HG02798 (cell line): ENCODE data around the gene CACNA1C.

ENCODE experiments used
- ATAC-seq: cut with Tn5 transposase; IDR thresholded peaks from one replicate; pipeline ENCODE4 v1.9.1; 2021; ENCODE audit warnings: mild to moderate bottlenecking; ENCODE audit not compliant: unreplicated experiment, poor library complexity

Gene CACNA1C

GRCh38 chr12:2414810-2415567 is 362.2 kb downstream of the CACNA1C start:
- no peak for ATAC-seq

DNA sequence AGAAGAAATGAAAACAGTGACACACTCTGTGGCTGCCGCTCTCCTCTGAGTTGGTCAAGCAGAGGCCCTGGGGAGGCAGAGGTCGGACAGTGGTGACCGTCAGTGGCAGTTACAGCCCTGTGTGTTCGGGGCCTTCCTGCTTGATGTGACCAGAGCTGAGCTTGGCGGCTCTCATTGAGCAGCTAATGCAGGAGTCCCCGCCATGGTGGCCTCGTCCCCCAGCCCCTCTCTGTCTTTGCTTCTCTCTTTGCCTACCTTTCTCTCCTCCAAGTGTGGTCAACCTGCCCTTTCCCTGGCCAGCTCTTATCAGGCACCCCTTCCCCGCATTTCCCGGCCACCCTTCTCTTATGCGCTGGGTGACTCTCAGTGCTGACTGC is 362.8 kb downstream of the CACNA1C start:
- no peak for ATAC-seq

DNA sequence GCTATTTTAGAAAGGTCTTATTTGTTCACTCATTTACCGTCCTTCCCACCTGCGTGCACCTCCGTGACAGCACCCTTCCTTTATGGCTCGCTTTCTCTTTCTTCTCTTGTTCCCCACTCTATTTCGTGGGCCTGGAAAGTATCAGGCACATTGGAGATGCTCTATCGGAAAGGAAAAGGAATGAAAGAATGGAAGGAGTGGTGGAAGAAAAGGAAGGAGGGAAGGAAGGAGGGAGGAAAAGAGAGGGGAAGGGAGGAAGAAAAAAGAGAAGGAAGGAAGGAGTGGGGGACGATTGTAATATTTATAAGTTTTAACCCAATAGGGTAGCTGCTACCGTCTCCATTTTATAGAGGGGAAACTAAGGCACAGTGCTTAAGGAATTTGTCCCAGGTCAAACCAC is 363.4 kb downstream of the CACNA1C start:
- ATAC-seq = no peak

- ATAC-seq = no peak
Measured at GRCh38 chr12:2417481-2418160, 364.8 kb downstream of the CACNA1C start.

DNA sequence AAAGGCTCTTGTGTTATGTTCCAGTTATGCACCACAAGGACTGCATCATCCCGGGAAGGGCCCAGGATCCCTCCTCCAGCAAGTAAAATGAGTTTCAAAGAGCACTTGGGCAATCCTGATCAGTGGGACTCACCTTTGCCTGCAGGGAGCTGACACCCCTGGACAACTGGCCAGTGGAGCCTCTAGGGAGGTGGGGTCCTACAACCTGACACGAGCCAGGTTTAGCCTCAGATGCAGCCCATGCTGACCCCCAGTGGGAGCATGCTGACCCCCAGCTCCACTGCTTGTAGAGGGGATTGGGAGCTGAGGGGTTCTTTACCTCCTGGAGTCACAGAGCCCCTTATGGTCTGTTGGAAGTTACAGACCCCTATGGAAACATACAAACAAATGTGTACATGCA is 365.8 kb downstream of the CACNA1C start:
- no peak for ATAC-seq

GRCh38 chr12:2422591-2422990 is 369.8 kb downstream of the CACNA1C start:
- ATAC-seq = no peak

DNA sequence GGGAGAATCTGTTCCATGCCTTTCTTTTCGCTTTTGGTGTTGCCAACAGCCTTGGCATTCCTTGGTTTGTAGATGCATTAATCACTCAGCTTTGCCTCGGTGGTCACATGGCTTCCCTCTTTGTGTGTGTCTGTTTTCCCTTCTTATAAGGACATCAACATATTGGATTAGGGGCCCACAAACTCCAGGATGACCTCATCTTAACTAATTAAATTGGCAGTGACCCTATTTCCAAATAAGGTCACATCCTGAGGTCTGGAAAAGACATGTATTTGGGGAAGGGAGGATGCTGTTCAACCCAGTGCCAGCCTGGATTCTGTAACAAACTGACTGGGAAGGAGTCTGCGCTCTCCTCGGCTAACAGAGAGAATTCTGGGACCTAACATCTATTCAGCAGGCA is 376.2 kb downstream of the CACNA1C start:
- no peak for ATAC-seq

- no peak for ATAC-seq
Measured at GRCh38 chr12:2431810-2432209, 379.0 kb downstream of the CACNA1C start.

- ATAC-seq = no peak
Measured at GRCh38 chr12:2432856-2433255, 380.1 kb downstream of the CACNA1C start.

DNA sequence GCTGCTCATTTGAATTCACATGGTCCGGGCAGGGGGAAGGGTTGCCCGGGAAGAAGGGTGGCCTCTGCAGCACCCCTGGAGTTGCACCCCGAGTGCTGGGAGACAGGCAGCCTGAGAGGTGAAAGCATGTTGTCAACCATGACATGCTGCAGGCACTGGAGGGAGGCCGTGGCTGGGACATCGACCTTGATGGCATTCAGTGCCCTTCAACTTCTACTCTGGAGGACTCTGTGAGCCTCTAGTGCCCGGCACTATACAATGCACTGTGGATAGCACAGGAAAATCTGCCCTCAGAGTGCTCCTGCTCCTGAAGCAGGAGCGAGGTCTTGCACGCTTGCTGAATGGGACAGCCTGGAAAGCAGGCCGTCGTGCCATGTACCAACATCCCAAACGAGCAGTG is 382.7 kb downstream of the CACNA1C start:
- ATAC-seq = no peak

DNA sequence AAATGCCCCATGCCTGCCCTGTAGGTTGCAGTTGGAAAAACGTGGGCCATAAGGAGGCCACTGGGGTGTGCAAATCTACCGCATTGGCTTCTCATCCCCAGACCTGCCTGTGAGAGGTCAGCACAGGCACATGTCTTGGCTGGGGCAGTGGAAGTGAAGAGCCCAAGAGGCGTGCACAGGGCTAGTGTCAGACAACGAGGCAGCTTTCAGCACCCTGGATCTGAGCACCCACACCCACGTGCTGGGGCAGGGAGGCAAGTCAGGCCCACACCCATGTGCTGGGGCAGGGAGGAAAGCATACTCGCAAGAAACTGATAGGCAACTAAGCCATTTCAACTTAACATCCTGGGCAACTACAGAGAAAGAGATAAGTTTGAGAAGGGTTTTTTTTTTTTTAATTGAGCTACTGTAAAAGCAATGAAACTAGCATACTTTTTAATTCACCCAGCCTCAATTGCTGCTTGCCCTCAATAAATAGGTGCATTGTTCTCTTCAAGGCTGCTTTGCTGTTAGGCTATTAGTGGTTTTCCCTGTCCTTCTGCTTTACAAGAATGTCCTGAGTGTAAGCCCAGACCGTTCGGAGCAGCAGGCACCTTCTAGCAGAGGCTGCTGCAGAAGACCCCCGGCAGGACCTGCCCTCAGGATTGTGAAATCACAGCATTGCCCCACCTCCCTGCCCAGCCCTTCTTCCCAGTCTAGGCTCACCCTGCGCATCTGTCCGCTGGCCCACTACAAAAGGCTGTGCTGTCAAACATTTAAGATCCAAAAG is 386.7 kb downstream of the CACNA1C start:
- no peak for ATAC-seq

DNA sequence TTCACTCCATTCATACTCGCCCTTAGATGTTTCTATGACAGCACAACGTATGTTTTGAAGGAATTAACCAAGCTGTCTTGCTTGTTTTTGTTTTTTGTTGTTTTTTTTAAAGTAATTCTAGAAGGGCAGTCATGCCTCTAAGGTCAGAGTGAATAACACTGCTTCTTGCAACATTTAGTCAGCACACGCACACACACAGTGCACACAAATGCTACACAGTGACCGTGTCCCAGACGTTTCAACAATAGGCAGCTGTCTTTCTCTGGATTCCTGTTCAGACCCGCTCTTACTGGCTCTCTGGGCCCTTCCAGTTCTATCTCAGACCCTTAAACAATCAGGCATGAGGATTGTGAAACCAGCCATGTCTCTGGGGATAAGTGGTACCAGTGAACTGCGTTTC is 391.0 kb downstream of the CACNA1C start:
- no peak for ATAC-seq

GRCh38 chr12:2445968-2446367 is 393.2 kb downstream of the CACNA1C start:
- ATAC-seq = no peak

DNA sequence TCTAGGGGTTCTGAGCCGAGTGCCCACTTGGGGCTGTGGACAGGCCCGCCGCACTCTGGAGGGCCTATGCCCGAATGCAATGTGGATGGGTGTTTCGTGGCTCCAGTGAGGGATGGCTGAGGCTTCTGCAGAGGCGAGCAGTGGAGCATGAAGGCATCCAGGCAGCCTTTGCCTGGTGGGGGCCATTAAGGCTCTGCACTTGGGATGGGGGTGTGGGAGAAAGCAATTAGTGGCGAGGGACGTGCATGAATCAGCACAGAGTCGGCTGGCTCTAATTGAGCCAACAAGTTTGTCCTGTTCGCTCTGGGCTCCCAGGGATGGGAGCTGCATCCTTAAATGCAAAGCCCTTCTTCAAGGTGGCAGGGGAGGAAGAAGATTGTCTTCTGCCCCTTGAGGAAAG is 395.1 kb downstream of the CACNA1C start:
- no peak for ATAC-seq

DNA sequence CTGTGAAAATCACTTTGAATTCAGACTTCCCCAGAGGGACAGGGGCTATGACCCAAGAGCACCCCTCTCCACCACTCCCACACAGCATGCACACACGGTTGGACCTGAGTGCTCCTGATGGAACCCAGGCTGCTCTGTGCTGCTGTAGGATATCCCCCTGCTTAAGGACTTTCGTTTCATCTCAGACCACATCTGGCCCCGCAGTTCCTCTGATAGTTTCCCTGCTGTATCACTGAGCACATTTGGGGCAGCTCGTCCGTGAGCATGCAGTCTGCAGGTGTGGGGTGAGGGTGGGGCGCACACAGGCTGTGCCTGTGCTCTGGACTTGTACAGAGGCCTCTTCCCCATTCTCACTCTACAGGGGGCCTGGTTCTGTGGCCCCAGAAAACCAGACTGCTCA is 396.8 kb downstream of the CACNA1C start:
- ATAC-seq = no peak

DNA sequence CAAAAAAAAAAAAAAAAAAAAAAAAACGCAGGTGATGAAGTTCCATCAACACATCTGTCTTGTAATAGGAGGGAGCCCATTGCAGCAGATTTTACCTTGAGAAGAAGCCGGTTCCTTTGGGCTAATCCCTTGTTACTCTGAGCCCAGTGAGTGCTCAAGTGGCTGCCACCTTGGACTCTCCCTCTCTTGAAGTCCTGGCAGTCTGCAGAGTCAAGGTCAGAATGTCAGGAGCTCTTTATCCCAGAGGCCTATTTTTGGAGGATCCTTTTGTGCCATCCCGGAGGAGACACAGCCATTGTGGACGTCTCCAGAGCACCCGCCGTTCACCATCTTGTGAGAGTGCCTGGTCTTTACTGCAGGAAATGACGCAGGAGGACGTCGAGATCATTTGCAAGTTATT is 397.8 kb downstream of the CACNA1C start:
- ATAC-seq = no peak

DNA sequence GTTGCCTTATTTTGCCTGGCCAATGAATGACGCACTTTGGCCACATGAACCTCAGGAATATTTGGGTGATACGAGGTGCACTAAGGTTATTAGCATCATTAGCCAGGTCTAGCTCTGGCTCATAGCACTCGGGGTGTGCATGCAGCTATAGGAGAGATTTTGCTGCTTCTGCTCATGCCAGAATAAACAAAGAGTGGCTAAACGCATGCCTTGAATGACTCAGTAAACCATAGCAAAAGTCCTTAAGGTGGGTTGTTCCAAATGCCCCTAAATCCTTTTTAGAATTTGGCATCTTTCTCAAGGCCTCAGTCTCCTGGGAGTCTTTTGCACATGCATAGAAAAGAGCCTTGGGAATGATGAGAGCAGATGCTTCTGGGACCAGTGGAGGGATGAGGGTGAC is 398.2 kb downstream of the CACNA1C start:
- no peak for ATAC-seq

GRCh38 chr12:2451497-2451896 is 398.7 kb downstream of the CACNA1C start:
- ATAC-seq = no peak

DNA sequence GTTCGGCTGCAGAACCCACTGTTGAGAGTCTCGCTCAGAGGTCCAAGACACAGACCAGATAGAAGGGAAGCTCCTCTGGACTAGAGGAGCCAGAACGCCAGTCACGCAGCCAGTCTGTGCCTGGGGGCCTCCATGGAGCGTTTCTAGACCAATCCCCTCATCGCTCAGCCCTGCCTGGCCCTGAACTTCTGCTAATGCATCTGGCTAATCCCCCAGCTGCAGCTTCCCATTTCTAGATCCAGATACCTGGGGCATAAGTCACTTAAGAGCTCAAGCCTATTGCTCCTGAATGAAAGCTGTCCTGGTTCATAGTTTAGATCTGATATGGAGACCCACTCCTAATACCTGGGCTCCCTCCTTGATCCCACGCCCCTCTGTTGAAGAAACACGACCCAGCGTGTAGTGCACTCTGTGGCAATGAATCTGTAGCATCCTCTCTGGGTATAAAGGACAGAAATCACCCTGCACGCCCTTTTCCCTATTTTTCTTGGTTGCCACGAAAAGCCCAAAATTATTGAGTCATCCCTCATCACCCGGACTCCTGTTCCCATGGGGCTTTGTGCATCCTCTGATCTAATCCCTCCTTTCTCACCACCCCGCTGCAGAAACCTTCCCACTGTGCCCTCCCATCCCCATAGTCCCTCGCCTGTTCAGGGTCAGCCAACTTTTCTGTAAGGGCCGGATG is 400.4 kb downstream of the CACNA1C start:
- no peak for ATAC-seq

GRCh38 chr12:2453761-2454090 is 400.9 kb downstream of the CACNA1C start:
- no peak for ATAC-seq

GRCh38 chr12:2454601-2455177 is 401.9 kb downstream of the CACNA1C start:
- no peak for ATAC-seq
